Activated CD8-positive, alpha-beta memory T cell treated with anti-CD3 and anti-CD28 coated beads, Interleukin-2, amount 50 U/mL, for 48 hours (primary cell): ENCODE measurements around the gene CMC4.

Experiments
- DNase-seq: peaks from one replicate; pipeline ENCODE4 v3.0.0-alpha.2; 2020

CMC4 gene

GRCh38 chrX:155052738-155053498 lies 18.0 kb downstream of the CMC4 start:
- no peak for DNase-seq

GRCh38 chrX:155048977-155049619 lies 21.8 kb downstream of the CMC4 start:
- peak; percentile 57 for DNase-seq

- DNase-seq = no peak
Observed at GRCh38 chrX:155046811-155047528, 24.0 kb downstream of the CMC4 start.

GRCh38 chrX:155046129-155046810 lies 24.7 kb downstream of the CMC4 start:
- DNase-seq = no peak

GRCh38 chrX:155035688-155036087 lies 35.2 kb downstream of the CMC4 start:
- DNase-seq = no peak

GRCh38 chrX:155031657-155032056 lies 39.3 kb downstream of the CMC4 start:
- no peak for DNase-seq

- no peak for DNase-seq
Observed at GRCh38 chrX:155028877-155029291, 42.1 kb downstream of the CMC4 start.

- no peak for DNase-seq
Observed at GRCh38 chrX:155028129-155028528, 42.8 kb downstream of the CMC4 start.

GRCh38 chrX:155027509-155028066 lies 43.3 kb downstream of the CMC4 start:
- DNase-seq = no peak

- DNase-seq = peak; percentile 91
Observed at GRCh38 chrX:155026727-155027508, 44.0 kb downstream of the CMC4 start, which contains the start of gene FUNDC2. Gene FUNDC2, plus strand, starts transcription at chrX:155026844. Its CDS starts 95 bp downstream, at chrX:155026939.

GRCh38 chrX:155026420-155026726 lies 44.6 kb downstream of the CMC4 start:
- DNase-seq = no peak

GRCh38 chrX:155023907-155024833 lies 46.8 kb downstream of the CMC4 start:
- no peak for DNase-seq

- DNase-seq = no peak
Observed at GRCh38 chrX:155022585-155022984, 48.4 kb downstream of the CMC4 start, which contains the start of gene F8. Gene F8, minus strand, starts transcription at chrX:155022723. Its CDS starts 171 bp downstream, at chrX:155022552.

- no peak for DNase-seq
Observed at GRCh38 chrX:155020591-155020990, 50.3 kb downstream of the CMC4 start.
